Small intestine (tissue), 7 donors: ENCODE measurements around the gene PRSS50. TPM values are rescaled to one million over a fixed set of nuclear protein-coding genes. Genes with fewer than 3 reads are reported as not detected.

Experiments used
- DNase-seq, 2 donors: peaks; one replicate each; pipeline versions ENCODE4 v3.0.0 to v3.0.0-alpha.2; 2013
- FAIRE-seq: peaks from 2 replicates; lab custom pipeline; 2012; peaks lifted over from hg19 to GRCh38; lab: Jason Lieb, UNC
- H3K27ac ChIP-seq, 3 donors: one replicate each; pipeline ENCODE4 v1.5.1; 2013; ENCODE audit warnings: low read length in 2 of 3, mild to moderate bottlenecking in 2 of 3, control low read depth in 1 of 3, inconsistent platforms in 1 of 3, low read depth in 1 of 3, moderate library complexity in 1 of 3
- H3K27me3 ChIP-seq, 3 donors: one replicate each; pipeline ENCODE4 v1.6.1; 2013; ENCODE audit warnings: low read length in 3 of 3, inconsistent platforms in 1 of 3; ENCODE audit not compliant: control insufficient read depth in 3 of 3, insufficient read depth in 3 of 3
- H3K36me3 ChIP-seq, 3 donors: one replicate each; pipeline ENCODE4 v1.6.1; 2013; ENCODE audit warnings: low read length in 3 of 3, inconsistent platforms in 1 of 3, low read depth in 1 of 3, mild to moderate bottlenecking in 1 of 3, moderate library complexity in 1 of 3; ENCODE audit not compliant: control insufficient read depth in 3 of 3, insufficient read depth in 2 of 3
- H3K4me1 ChIP-seq, 3 donors: one replicate each; pipeline ENCODE4 v1.6.1; 2013; ENCODE audit warnings: low read length in 2 of 3, inconsistent platforms in 1 of 3, low read depth in 1 of 3, mild to moderate bottlenecking in 1 of 3, moderate library complexity in 1 of 3; ENCODE audit not compliant: control insufficient read depth in 3 of 3, insufficient read depth in 2 of 3
- H3K4me3 ChIP-seq, 3 donors: one replicate each; pipeline ENCODE4 v1.5.1; 2013; ENCODE audit warnings: low read length in 3 of 3, control low read depth in 1 of 3, inconsistent platforms in 1 of 3, low read depth in 1 of 3, mild to moderate bottlenecking in 1 of 3, moderate library complexity in 1 of 3
- H3K9me3 ChIP-seq, 2 donors: one replicate each; pipeline ENCODE4 v1.6.1; 2013; ENCODE audit warnings: low read depth in 1 of 2, low read length in 1 of 2; ENCODE audit not compliant: control insufficient read depth in 2 of 2, insufficient read depth in 1 of 2
- WGBS, 3 donors: extraction: QIAGEN DNeasy Blood & Tissue Kit; methylation state at CpG; one replicate each; pipeline ENCODE4 v1.1.7; 2013; 5-methylcytosine and 5-hydroxymethylcytosine counted together
- polyA plus RNA-seq, 4 donors: library from polyadenylated mRNA; stranded (reverse) in 3 of 4; unstranded in 1 of 4; fragments of 200-250 nt in 3 of 4; fragments of 120-200 nt in 1 of 4; gene quantifications; one replicate each; pipeline versions ENCODE4 v1.2.1 to v1.2.3, GENCODE V29; 2013
- donor health status: healthy with polysubstance abuse.
- donor health status: control.
- donor health status: control.
- donor health status: Bipolar disorder and iron deficiency.
- donor health status: healthy.

The PRSS50 gene
- polyA plus RNA-seq, 4 donors, result 0.01 to 3.7 TPM; not detected in 2

DNA sequence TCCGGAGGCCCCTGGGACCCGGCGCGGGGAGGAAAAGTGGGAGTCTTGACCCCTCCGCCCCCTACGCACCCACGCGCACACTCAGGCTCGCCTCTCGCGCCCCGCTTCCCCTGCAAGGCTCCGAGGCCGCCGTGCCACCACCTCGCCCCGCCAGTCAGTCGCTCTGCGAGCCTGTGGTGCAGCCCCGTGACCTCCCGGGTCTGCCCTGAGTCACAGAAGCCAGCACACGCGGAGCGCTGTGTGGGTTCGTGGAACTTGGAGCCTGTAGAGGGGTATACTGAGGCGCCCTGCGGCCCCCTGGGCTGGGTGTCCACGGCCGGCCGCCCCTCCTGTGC lies 23.8 kb downstream of the PRSS50 start:
- FAIRE-seq, result no peak
- H3K36me3 ChIP-seq, result peaks cover 0 to 4% (median 0%) of the 10 kb centered on the region in 3 donors
- no peak for DNase-seq
- peaks cover 2 to 35% (median 10%) of the 10 kb centered on the region in 3 donors for H3K4me1 ChIP-seq
- peak overlapping the region in 2 of 3 donors; percentile 59 to 90 for H3K4me3 ChIP-seq
- H3K27ac ChIP-seq, result peak overlapping the region in 2 of 3 donors; percentile 26 to 31
- H3K9me3 ChIP-seq, result no peaks in the 10 kb centered on the region
- no peaks in the 10 kb centered on the region for H3K27me3 ChIP-seq
- WGBS, 3 donors, result 22 to 28% (median 22%) methylated on average over 26 to 30 of the region's 30 CpGs

- no peaks in the 10 kb centered on the region for H3K9me3 ChIP-seq
- peaks cover 0 to 9% (median 0%) of the 10 kb centered on the region in 3 donors for H3K36me3 ChIP-seq
- H3K4me1 ChIP-seq, result peaks cover 2 to 35% (median 10%) of the 10 kb centered on the region in 3 donors
- peak within 1 kb of the TSS; percentile 44 to 90 (median 59) for H3K4me3 ChIP-seq
- DNase-seq (peak; percentile 61 to 79), FAIRE-seq (no peak)
- 1% methylated on average over 45 to 71 of the region's 71 CpGs for WGBS, 3 donors
- no peaks in the 10 kb centered on the region for H3K27me3 ChIP-seq
- peak within 1 kb of the TSS; percentile 81 to 89 (median 87) for H3K27ac ChIP-seq
Observed at GRCh38 chr3:46693038-46693891, 24.4 kb downstream of the PRSS50 start, which contains the start of gene ALS2CL. ALS2CL (minus strand) TSS chr3:46693679; CDS start chr3:46689440, 4,239 bp downstream.

GRCh38 chr3:46692566-46692990 lies 25.1 kb downstream of the PRSS50 start:
- no peaks in the 10 kb centered on the region for H3K27me3 ChIP-seq
- peaks cover 0 to 16% (median 0%) of the 10 kb centered on the region in 3 donors for H3K36me3 ChIP-seq
- no peaks in the 10 kb centered on the region for H3K9me3 ChIP-seq
- H3K4me1 ChIP-seq, result peaks cover 2 to 35% (median 10%) of the 10 kb centered on the region in 3 donors
- peak overlapping the region; percentile 12 to 90 (median 59) for H3K4me3 ChIP-seq
- WGBS, 3 donors, result 10 to 51% (median 26%) methylated on average over 10 to 11 of the region's 11 CpGs
- DNase-seq (peak; percentile 87 to 92), FAIRE-seq (no peak)
- H3K27ac ChIP-seq, result peak overlapping the region; percentile 81 to 89 (median 87)

DNA sequence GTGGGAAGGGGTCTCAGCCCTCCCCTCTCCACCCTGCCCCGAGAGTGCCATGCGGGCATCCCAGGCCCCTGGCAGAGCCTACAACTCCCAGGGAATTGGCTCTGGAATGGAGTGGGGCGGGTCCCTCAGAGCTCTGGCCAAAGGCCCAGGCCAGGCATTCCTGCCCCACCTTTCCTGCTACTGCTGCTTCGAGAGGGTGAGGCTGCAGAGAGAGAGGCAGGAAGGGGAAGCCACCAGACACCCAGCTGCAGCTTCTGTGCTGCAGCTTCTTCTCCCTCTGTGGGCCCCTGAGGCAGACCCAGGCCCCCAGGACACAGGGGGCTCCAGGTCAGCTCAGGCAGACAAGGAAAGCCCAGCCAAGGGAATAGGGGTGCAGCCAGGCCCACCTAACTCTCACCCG lies 26.9 kb downstream of the PRSS50 start:
- peak; percentile 61 to 83 for DNase-seq
- Histone ChIP-seq H3K4me1 (peaks cover 2 to 35% (median 10%) of the 10 kb centered on the region in 3 donors), H3K9me3 (no peaks in the 10 kb centered on the region), H3K27ac (peak overlapping the region in 1 of 3 donors; percentile 28), H3K36me3 (peaks cover 0 to 34% (median 0%) of the 10 kb centered on the region in 3 donors), H3K4me3 (no peak overlapping the region), H3K27me3 (no peaks in the 10 kb centered on the region)
- FAIRE-seq, result no peak
- 34 to 49% (median 45%) methylated on average over 5 of the region's 5 CpGs for WGBS, 3 donors

DNA sequence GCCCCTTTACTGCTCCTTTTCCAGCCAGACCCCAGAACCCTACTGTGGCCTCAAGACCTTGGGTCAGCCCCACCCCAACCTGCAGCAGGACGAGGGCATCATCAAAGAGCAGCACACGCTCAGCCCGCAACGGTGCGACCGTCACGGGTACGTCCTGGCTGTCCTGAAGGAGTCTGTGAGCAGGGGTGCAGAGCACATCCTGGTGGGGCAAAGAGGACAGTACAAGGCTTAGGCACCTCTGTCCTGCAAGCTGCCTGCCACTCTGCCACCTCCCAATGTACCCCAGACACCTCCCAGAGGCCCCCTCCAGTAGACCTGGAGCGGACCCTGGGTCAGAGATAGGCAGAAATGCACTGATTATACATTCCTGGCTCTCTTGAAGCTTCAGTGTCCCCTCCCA lies 32.2 kb downstream of the PRSS50 start:
- Histone ChIP-seq H3K4me1 (peaks cover 0 to 2% (median 0%) of the 10 kb centered on the region in 3 donors), H3K27me3 (no peaks in the 10 kb centered on the region), H3K9me3 (no peaks in the 10 kb centered on the region), H3K4me3 (no peak overlapping the region), H3K36me3 (peaks cover 0 to 85% (median 0%) of the 10 kb centered on the region in 3 donors), H3K27ac (no peak overlapping the region)
- WGBS, 3 donors, result 87 to 91% (median 88%) methylated on average over 9 of the region's 9 CpGs
- FAIRE-seq, result no peak
- no peak for DNase-seq

- no peaks in the 10 kb centered on the region for H3K9me3 ChIP-seq
- H3K36me3 ChIP-seq, result peaks cover 0 to 91% (median 0%) of the 10 kb centered on the region in 3 donors
- no peaks in the 10 kb centered on the region for H3K27me3 ChIP-seq
- no peak overlapping the region for H3K4me3 ChIP-seq
- no peak for FAIRE-seq
- no peaks in the 10 kb centered on the region for H3K4me1 ChIP-seq
- DNase-seq, result no peak
- H3K27ac ChIP-seq, result no peak overlapping the region
- WGBS, 3 donors, result 86 to 93% (median 92%) methylated on average over 2 of the region's 2 CpGs
Observed at GRCh38 chr3:46684891-46685290, 32.8 kb downstream of the PRSS50 start.

DNA sequence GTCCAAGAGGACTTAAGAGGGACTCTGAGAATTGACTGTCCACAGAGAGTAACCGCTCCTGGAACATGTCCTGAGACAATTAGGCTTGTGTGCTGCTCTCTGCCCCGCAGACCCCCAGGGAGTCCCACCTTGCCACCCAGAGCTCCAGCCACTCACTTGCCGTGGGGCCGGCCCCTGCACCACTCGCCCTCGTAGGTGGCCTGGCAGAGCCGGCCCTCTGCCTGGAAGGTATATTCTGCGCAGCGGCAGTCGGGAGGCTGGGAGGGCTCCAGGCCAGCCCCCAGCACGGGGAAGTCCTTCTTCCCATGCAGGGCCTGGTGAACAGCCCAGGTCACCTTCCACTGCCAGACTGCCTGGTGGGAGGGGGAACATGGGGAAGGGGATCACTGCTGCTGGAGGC lies 34.7 kb downstream of the PRSS50 start:
- Histone ChIP-seq H3K27ac (no peak overlapping the region), H3K9me3 (no peaks in the 10 kb centered on the region), H3K36me3 (peaks cover 0 to 96% (median 0%) of the 10 kb centered on the region in 3 donors), H3K27me3 (no peaks in the 10 kb centered on the region), H3K4me3 (no peak overlapping the region), H3K4me1 (no peaks in the 10 kb centered on the region)
- DNase-seq (no peak), FAIRE-seq (no peak)
- 89 to 92% (median 91%) methylated on average over 11 of the region's 11 CpGs for WGBS, 3 donors

- DNase-seq (no peak), FAIRE-seq (no peak)
- Histone ChIP-seq H3K36me3 (peaks cover 0 to 91% (median 0%) of the 10 kb centered on the region in 3 donors), H3K4me3 (no peak overlapping the region), H3K4me1 (no peaks in the 10 kb centered on the region), H3K27me3 (no peaks in the 10 kb centered on the region), H3K27ac (no peak overlapping the region), H3K9me3 (no peaks in the 10 kb centered on the region)
- WGBS, 3 donors, result 82 to 89% (median 82%) methylated on average over 11 to 13 of the region's 13 CpGs
Observed at GRCh38 chr3:46681856-46682540, 35.7 kb downstream of the PRSS50 start.
